Measurements from ENCODE around the gene FGFRL1. TPM values are rescaled to one million over a fixed set of nuclear protein-coding genes. Genes with fewer than 3 reads are reported as not detected.

The FGFRL1 gene
- total RNA-seq, 2 donors from 2014 or later = 61.1 to 84.0 TPM

DNA sequence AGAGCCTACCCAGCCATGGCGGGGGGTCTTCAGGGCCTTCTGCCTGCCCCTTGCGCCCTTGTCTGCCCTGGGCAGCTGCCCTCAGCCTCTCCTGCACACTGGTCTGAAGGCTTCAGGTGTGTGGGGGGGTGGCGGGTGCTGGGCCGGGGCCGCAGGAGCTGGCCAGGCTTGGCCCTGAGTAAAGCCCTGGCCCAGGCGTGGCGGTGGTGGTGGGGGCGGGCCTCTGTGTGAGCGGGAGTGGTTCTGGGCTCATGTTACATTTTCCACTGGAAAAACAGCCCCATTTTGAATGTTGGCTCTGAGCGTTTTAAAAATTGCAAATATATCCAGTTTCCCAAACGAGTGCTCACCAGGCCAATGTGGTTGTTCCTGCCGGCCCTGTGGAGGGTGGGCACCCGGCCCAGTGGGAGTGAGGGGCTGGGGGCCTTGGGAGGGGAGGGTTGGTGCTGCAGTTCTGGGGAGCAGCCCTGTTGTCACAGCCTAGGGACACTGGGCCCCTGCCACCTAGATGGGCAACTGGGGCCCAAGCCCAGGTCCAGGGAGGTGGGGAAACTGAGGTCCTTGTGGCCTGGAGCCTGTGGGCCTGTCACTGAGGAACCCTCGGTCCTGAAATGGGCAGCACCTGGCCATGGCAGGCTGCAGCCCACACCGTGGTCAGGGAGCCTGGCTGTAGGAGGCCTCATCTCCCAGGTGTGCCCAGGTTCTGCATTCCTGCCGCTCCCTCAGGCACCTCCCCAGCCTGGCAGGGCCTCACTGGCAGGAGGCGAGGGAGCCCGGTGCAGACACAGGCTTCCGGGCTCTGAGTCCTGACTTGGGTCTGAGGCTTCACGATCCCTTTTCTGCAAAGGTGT, 28.3 kb downstream of the FGFRL1 start:
- TF ChIP-seq, protein P1, sequence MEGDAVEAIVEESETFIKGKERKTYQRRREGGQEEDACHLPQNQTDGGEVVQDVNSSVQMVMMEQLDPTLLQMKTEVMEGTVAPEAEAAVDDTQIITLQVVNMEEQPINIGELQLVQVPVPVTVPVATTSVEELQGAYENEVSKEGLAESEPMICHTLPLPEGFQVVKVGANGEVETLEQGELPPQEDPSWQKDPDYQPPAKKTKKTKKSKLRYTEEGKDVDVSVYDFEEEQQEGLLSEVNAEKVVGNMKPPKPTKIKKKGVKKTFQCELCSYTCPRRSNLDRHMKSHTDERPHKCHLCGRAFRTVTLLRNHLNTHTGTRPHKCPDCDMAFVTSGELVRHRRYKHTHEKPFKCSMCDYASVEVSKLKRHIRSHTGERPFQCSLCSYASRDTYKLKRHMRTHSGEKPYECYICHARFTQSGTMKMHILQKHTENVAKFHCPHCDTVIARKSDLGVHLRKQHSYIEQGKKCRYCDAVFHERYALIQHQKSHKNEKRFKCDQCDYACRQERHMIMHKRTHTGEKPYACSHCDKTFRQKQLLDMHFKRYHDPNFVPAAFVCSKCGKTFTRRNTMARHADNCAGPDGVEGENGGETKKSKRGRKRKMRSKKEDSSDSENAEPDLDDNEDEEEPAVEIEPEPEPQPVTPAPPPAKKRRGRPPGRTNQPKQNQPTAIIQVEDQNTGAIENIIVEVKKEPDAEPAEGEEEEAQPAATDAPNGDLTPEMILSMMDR (IDR thresholded peaks at IDR 0.05) = no peak
- ATAC-seq (ENCODE audit: insufficient number of reproducible peaks, low FRiP score, low read depth) = no peak
- DNase-seq (ENCODE audit: low spot score) = no peak
- Histone ChIP-seq H3K27ac (peak overlapping the region; percentile 85 to 94), H3K9me3 (no peaks in the 10 kb centered on the region), H3K4me1 (ENCODE audit: control insufficient read depth in 1 of 2, low read depth in 2 of 2) (peaks cover 63 to 86% of the 10 kb centered on the region in 2 donors), H3K4me3 (no peak overlapping the region), H3K36me3 (no peaks in the 10 kb centered on the region), H3K27me3 (replicated peaks; ENCODE audit: insufficient read depth) (no peaks in the 10 kb centered on the region)

DNA sequence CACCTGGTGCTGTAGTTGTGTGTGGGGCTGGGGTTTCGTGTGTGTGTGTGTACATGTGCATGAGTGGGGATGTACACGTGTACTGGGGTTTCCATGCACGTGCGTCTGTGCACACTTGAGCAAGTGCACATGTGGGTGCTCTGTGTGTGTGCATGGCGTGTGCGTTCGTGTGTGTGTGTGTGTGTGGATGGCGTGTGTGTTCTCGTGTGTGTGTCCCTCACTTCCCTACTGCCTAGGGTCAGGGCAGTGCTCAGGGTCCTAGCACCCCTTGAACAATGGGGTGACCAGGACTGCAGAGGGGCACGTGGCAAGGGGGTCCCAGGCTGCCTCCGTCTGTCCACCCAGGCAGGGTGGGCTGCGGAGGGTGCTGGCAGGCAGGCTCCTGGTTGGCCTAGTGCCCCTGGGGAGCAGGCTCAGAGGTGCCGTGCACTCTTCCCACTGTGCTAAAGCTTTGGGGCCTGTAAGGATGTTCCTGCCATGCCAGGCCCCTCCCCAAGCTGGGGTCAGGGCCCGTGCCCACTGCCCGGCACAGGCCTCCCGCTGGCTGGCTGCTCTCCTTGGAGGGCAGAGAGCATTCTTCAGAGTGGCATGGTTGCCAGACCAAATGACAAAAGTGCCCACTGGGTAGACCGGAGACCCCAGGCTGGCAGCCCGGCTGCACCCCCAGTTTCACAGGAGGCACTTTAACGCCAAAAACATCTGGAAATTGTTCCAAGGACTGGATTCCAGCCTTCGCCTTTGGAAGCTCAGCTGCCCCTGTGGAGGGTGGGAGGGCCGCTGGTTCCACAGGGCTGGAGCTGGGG, 29.1 kb downstream of the FGFRL1 start:
- Histone ChIP-seq H3K27me3 (replicated peaks; ENCODE audit: insufficient read depth) (no peaks in the 10 kb centered on the region), H3K9me3 (no peaks in the 10 kb centered on the region)
- ATAC-seq (ENCODE audit: insufficient number of reproducible peaks, low FRiP score, low read depth) = no peak

DNA sequence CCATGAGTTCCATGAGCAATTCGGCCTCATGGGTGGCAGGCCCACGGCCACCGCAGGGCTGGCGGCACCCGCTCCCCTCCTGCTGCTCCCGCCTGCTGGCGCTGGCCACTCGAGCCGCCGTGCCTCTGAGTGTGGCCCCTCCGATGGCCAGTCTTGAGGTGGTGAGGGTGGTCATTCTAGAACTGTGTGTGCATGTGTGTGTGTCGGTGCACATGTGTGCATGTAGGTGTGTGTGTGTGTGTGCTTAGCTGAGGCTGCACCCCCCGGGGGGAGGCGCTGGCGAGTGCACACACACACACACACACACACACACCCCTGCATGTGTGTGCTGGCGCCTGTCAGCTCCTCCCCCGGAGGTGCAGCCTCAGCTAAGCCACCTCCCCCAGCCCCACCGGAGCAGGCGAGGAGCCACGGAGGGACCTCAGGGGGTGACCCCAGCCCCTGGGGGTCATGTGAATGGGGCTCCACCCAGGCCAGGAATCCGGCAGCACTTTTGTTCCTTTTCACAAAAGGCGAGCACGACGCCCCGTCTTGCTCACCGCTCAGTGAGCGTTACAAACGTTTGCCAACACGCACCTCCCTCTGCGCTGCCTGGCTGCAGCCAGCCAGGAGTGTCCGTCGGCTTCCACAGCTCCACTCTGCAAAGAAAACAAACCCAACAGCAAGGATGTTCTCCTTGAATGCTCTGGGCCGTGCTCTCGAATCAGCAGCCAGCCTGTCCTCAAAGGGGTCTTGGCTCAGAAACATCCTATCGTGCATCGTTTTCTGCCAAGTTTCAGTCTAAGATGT, 29.9 kb downstream of the FGFRL1 start:
- no peaks in the 10 kb centered on the region for H3K27me3 ChIP-seq (replicated peaks; ENCODE audit: insufficient read depth)
- ATAC-seq (ENCODE audit: insufficient number of reproducible peaks, low FRiP score, low read depth) = no peak

More for the DNA sequence above, 29.1 kb downstream of the FGFRL1 start:
- Histone ChIP-seq H3K4me3 (no peak overlapping the region), H3K4me1 (ENCODE audit: control insufficient read depth in 1 of 2, low read depth in 2 of 2) (peaks cover 60 to 86% of the 10 kb centered on the region in 2 donors), H3K27ac (peak overlapping the region; percentile 85 to 94), H3K36me3 (no peaks in the 10 kb centered on the region)
- DNase-seq (ENCODE audit: low spot score) = no peak
- TF ChIP-seq, protein P1 (IDR thresholded peaks at IDR 0.05) = no peak

DNA sequence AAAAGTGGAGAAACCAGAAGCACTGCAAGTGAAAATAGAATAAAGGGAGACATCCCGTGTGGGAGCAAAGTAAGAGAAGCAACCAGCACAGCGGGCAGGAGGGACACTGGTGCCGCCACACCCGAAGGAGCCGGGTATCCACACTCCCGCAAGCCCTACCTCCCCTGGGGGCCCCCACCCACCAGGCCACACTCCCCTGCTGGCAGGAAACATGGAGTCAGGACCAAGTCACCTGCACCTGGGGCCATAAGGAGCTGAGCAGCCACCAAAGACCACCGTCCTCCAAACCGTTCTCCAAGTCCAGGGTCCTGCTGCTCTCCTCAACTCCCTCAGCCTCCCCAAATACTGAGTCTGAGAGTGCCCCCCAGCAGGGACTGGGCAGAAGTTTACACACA, 30.5 kb downstream of the FGFRL1 start:
- H3K9me3 ChIP-seq = no peaks in the 10 kb centered on the region
- H3K4me3 ChIP-seq = peak overlapping the region; percentile 37
- ATAC-seq (ENCODE audit: insufficient number of reproducible peaks, low FRiP score, low read depth) = no peak
- peak overlapping the region; percentile 85 to 94 for H3K27ac ChIP-seq
- no peaks in the 10 kb centered on the region for H3K36me3 ChIP-seq
- TF ChIP-seq, protein P1 (IDR thresholded peaks at IDR 0.05) = no peak
- H3K27me3 ChIP-seq (replicated peaks; ENCODE audit: insufficient read depth) = no peaks in the 10 kb centered on the region
- DNase-seq (ENCODE audit: low spot score) = no peak
- H3K4me1 ChIP-seq (ENCODE audit: control insufficient read depth in 1 of 2, low read depth in 2 of 2) = peaks cover 50 to 76% of the 10 kb centered on the region in 2 donors

More for the DNA sequence above, 29.9 kb downstream of the FGFRL1 start:
- peak overlapping the region; percentile 85 to 94 for H3K27ac ChIP-seq
- DNase-seq (ENCODE audit: low spot score) = no peak
- TF ChIP-seq, protein P1 (IDR thresholded peaks at IDR 0.05) = no peak
- H3K36me3 ChIP-seq = no peaks in the 10 kb centered on the region
- peaks cover 52 to 79% of the 10 kb centered on the region in 2 donors for H3K4me1 ChIP-seq (ENCODE audit: control insufficient read depth in 1 of 2, low read depth in 2 of 2)
- peak overlapping the region; percentile 37 for H3K4me3 ChIP-seq
- no peaks in the 10 kb centered on the region for H3K9me3 ChIP-seq

All from thoracic aorta (tissue), 2 donors.